IPS-20b (cell line): Measurements from ENCODE around the gene DUSP11.
"Not testable (repeated sequence)": the region's sequence is repeated elsewhere in the genome, so short reads cannot be mapped to it uniquely, and the experiment has no call there.

Experiments used
- H3K27ac ChIP-seq: one replicate; pipeline ENCODE4 v1.5.1; 2013; ENCODE audit warnings: low read length
- H3K27me3 ChIP-seq: 2 replicates; pipeline ENCODE4 v1.6.1; 2013; ENCODE audit warnings: mild to moderate bottlenecking, low read length, inconsistent platforms; ENCODE audit not compliant: insufficient read depth
- H3K36me3 ChIP-seq: 2 replicates; pipeline ENCODE4 v1.6.1; 2013; ENCODE audit warnings: low read depth, mild to moderate bottlenecking, inconsistent platforms, low read length, moderate library complexity; ENCODE audit not compliant: insufficient read depth
- H3K4me1 ChIP-seq: 2 replicates; pipeline ENCODE4 v1.6.1; 2013; ENCODE audit warnings: mild to moderate bottlenecking, control low read depth, inconsistent platforms, low read length, moderate library complexity; ENCODE audit not compliant: insufficient read depth
- H3K4me3 ChIP-seq: 2 replicates; pipeline ENCODE4 v1.5.1; 2013; ENCODE audit warnings: mild to moderate bottlenecking, low read length, inconsistent platforms
- H3K9ac ChIP-seq: 2 replicates; pipeline ENCODE4 v1.6.1; 2013; ENCODE audit warnings: low read depth, mild to moderate bottlenecking, inconsistent platforms, low read length, moderate library complexity
- H3K9me3 ChIP-seq: 2 replicates; pipeline ENCODE4 v1.6.1; 2013; ENCODE audit warnings: mild to moderate bottlenecking, low read depth, low read length, inconsistent platforms; ENCODE audit not compliant: insufficient read depth

DUSP11 gene

DNA sequence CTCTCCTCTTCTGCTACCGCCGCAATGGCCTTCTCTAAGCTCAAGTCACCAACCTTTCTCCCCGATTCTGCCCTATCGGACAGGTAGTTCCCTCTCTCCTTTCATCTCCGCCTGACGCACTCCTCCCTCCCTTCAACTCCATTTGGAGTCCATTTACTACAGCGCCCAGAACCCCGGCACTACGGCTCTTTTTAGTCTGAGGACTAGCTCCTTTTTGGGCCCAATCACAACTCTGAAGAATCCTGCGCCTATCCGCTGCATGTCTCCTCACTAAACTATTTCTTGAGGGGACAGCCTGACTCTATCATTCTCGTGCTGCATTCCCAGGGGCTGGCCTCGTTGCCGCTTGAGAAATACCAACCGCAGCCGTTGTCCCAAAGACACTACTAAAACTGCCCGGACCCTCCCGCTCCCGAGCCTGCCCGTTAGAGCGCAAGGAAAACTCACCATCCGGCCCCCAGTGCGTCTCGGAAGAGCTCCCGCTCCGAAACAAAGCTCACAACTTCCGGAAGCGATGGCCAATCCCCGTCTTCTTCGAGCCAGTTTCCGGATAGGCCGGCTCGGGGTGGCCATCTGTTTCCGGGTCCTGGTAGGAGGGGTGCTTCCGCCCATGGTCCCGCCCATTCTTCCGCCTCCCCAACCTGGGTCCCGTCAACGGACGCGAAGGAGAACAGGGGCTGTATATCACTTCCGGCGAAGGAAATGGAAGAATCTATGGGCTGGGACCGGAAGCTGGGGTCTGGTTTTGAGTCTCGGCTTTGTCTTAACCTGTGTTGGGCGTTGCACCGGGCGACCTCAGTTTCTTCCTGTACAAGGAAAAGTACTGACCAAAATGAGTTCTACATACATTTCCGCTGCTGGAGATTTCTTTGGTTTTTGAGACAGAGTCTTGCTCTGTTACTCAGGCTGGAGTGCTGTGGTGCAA is 42.8 kb downstream of the DUSP11 start, which contains the start of gene TPRKB:
TPRKB (minus strand) TSS at position 491 of the 925 bp plus-strand sequence. CDS start 2,776 bp downstream, outside the sequence.
- Histone ChIP-seq H3K4me3 (peak within 1 kb of the TSS; percentile 91), H3K9me3 (peaks cover 7% of the 10 kb centered on the region; the same call in 1 of the 2 replicates), H3K4me1 (no peaks in the 10 kb centered on the region), H3K27me3 (peaks cover 40% of the 10 kb centered on the region), H3K36me3 (peaks cover 18% of the 10 kb centered on the region), H3K27ac (no peak within 1 kb of the TSS), H3K9ac (peak within 1 kb of the TSS; percentile 84)

DNA sequence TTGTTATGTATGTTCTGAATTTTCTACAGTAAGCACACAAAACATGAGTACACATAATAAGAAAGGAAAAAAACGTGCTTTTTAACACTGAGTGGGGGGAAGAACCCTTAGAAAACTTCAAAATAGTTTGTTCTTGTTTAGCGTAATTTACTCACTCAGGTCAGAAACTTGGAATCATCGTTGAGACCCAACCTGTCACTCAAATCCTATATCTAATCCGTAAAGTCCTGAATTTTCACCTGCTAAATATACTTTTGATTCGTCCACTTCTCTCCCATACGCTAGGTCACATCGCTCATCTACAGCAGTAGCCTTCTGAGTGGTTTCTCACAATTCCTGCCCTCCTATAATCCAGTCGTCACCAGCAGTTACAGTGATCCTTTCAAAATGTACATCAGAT is 43.5 kb downstream of the DUSP11 start:
- Histone ChIP-seq H3K4me3 (peak overlapping the region; percentile 91), H3K27ac (no peak overlapping the region), H3K27me3 (peaks cover 33% of the 10 kb centered on the region), H3K9me3 (peaks cover 7% of the 10 kb centered on the region; the same call in 1 of the 2 replicates), H3K4me1 (no peaks in the 10 kb centered on the region), H3K9ac (peak overlapping the region; percentile 84), H3K36me3 (peaks cover 26% of the 10 kb centered on the region)

DNA sequence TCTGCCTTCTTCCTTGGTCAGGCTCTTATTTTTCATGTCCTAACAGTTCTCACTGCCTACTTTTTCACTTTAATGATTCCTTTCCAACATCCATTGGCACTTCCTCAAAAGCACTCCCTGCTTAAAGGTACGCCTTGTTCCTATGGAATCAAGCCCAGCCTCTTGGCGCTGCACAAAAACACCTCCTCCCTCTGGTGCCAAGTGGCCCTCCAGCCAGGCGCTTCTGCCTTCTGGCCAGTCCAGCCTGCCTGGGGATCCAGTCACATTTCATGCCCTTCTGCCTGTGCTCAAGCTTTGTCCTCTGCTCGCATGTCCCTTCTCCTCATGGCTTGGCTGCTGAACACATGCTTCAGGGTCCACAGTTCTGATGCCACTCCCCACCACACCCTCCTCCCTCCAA is 49.1 kb downstream of the DUSP11 start:
- H3K9ac ChIP-seq = no peak overlapping the region
- H3K36me3 ChIP-seq = peaks cover 49% of the 10 kb centered on the region
- no peak overlapping the region for H3K27ac ChIP-seq
- no peak overlapping the region for H3K4me3 ChIP-seq
- H3K4me1 ChIP-seq = no peaks in the 10 kb centered on the region
- H3K27me3 ChIP-seq = no peaks in the 10 kb centered on the region
- H3K9me3 ChIP-seq = no peaks in the 10 kb centered on the region

DNA sequence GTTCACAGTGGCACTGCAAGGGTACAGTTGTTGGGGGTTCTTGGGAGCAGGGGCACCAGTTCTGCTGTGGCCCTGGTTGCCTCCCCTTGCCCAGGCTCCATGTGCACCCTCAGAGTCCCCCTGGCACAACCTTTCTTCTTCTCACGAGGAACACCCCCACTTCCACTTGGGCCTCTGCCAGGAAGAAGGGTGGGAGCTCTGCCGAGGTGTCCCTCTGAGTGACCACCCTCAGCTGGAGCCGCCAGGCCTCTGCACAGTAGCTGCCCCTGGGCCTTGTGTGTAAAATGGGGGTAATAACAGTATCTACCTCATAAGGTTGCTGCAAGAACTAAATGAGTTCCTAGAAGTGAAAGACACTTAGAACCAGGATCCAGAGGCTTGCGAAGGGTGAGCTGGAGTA is 51.2 kb downstream of the DUSP11 start:
- H3K9ac ChIP-seq = no peak overlapping the region
- no peaks in the 10 kb centered on the region for H3K27me3 ChIP-seq
- H3K4me1 ChIP-seq = no peaks in the 10 kb centered on the region
- peaks cover 46% of the 10 kb centered on the region for H3K36me3 ChIP-seq
- no peaks in the 10 kb centered on the region for H3K9me3 ChIP-seq
- no peak overlapping the region for H3K4me3 ChIP-seq
- no peak overlapping the region for H3K27ac ChIP-seq

DNA sequence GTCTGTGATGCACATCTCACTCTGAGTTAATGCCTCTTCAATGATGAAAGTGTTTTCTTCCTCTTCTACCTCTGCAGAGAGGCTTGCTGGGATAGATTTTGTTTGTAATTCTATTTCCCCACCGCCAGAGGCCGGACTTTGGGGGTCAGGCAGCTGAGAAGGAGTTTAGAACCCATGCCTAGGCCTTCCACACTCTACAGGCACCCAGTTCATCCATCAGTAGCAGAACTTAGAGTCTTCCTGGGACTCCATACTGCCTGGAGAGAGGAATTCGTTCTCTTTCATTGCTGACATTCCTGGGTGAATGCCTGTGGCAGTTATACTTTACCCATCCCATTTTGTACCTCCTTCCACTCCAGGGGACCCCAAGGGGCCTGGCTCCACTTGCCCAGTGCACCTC is 51.9 kb downstream of the DUSP11 start:
- no peaks in the 10 kb centered on the region for H3K27me3 ChIP-seq
- peaks cover 39% of the 10 kb centered on the region for H3K36me3 ChIP-seq
- no peak overlapping the region for H3K4me3 ChIP-seq
- no peak overlapping the region for H3K27ac ChIP-seq
- no peaks in the 10 kb centered on the region for H3K9me3 ChIP-seq
- no peak overlapping the region for H3K9ac ChIP-seq
- H3K4me1 ChIP-seq = no peaks in the 10 kb centered on the region

DNA sequence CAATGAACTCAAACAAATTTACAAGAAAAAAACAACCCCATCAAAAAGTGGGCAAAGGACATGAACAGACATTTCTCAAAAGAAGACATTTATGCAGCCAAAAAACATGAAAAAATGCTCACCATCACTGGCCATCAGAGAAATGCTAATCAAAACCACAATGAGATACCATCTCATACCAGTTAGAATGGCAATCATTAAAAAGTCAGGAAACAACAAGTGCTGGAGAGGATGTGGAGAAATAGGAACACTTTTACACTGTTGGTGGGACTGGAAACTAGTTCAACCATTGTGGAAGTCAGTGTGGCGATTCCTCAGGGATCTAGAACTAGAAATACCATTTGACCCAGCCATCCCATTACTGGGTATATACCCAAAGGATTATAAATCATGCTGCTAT is 53.2 kb downstream of the DUSP11 start:
- H3K36me3 ChIP-seq = peaks cover 26% of the 10 kb centered on the region
- not testable (repeated sequence) for H3K4me1 ChIP-seq, H3K9ac ChIP-seq, H3K27me3 ChIP-seq, H3K27ac ChIP-seq, H3K4me3 ChIP-seq, H3K9me3 ChIP-seq

DNA sequence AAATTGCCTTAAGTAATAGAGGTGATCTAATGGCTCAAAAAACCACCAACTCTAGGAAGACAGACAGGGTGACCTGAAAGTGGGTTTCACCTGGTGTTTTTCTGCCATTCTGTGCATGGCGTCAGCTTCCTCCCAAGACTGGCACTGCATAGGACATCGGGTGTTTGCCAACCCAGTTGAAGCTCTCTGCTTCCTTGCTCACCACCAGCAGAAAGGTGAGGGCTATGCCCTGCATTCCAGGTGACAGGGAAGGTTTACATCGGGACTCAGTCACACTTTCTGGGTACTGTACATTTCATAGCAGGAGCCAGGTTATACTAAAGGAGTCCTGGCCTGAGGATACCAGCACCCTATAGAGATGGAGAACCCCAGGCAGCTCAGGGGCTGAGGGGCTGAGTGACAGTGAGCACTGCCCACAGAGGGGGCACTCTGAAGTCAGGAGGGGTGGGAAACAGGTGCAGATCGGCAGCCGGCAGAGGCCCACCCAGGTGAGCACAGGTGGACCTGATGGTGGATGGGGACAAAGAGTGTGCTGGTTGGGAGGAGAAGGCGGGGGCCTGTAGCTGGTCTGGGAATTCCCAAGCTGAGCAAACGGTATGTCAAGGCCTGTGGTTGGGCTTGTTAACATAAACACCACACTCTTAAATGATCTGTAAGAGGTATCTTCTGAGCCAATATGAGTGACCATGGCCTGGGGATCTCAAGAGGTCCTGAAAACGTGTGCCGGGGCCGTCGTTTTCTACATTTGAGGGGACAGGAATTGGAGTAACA is 60.9 kb downstream of the DUSP11 start:
- no peak overlapping the region for H3K27ac ChIP-seq
- no peak overlapping the region for H3K9ac ChIP-seq
- H3K9me3 ChIP-seq = peaks cover 32% of the 10 kb centered on the region
- no peaks in the 10 kb centered on the region for H3K36me3 ChIP-seq
- no peak overlapping the region for H3K4me3 ChIP-seq
- no peaks in the 10 kb centered on the region for H3K4me1 ChIP-seq
- H3K27me3 ChIP-seq = no peaks in the 10 kb centered on the region

DNA sequence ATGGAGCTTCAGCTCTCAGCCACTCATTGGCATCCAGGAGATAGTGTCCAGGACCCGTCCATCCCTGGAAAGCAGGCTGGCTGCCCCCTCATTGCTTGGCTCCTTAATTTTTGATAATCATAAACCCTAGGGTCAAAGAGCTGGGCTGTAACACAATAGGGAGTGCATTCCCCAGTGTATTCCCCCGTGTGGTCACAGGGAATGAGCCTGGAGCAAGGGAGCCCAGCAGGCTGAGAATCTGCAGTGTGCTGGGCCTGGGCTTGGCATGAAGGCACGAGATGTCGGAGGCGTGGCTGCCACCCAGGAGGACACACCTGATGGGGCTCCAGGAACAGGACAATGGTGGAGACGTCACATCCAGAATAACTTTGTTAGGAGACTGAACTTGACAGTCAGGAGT is 61.5 kb downstream of the DUSP11 start:
- no peak overlapping the region for H3K27ac ChIP-seq

DNA sequence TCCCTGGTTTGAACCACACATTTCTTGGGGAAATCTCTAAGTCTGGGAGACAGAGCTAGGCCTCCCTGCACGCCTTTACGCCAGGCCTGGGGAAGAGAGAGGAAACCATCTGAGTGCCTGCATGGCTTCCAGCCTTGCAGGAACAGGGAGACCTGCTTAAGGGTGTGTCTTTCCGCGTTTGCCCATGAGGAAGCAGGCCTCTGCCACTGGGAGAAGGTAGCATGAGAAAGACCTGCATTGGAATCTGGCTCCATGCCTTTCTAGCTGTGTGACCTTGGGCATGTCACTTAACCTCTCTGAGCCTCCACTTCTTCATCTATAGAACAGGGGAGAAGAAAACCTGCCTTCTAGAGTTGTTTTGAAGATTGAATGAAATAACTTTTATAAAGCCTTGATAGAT is 62.2 kb downstream of the DUSP11 start:
- not testable (repeated sequence) for H3K27me3 ChIP-seq, H3K9ac ChIP-seq, H3K4me1 ChIP-seq, H3K36me3 ChIP-seq, H3K27ac ChIP-seq, H3K4me3 ChIP-seq
- H3K9me3 ChIP-seq = peaks cover 32% of the 10 kb centered on the region

More for the DNA sequence above, 61.5 kb downstream of the DUSP11 start:
- no peak overlapping the region for H3K9ac ChIP-seq
- H3K4me1 ChIP-seq = no peaks in the 10 kb centered on the region
- H3K36me3 ChIP-seq = no peaks in the 10 kb centered on the region
- H3K27me3 ChIP-seq = no peaks in the 10 kb centered on the region
- H3K4me3 ChIP-seq = no peak overlapping the region
- H3K9me3 ChIP-seq = peaks cover 32% of the 10 kb centered on the region

DNA sequence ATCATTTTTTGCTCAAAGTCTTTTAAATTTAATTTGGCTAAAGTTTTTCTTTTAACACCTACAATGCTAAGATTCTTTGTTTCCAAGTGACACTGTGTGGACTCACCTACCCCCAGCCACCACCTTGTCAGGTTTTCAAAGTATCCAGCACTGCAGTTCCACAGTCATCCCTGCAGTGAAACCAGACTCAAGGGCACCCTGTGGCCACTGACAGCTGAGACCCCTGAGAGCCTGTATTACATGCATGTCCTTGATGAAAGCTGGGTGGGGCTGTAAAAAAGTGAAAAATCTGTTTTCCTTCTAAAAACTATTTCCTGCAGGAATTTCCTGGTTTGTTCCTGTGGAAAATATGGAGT is 62.7 kb downstream of the DUSP11 start:
- no peak overlapping the region for H3K27ac ChIP-seq
- no peak overlapping the region for H3K9ac ChIP-seq
- peaks cover 32% of the 10 kb centered on the region for H3K9me3 ChIP-seq
- no peaks in the 10 kb centered on the region for H3K4me1 ChIP-seq
- H3K4me3 ChIP-seq = no peak overlapping the region
- 0 out of 2 replicates have a peak, but pooled peaks cover under 1% of the 10 kb centered on the region for H3K27me3 ChIP-seq
- no peaks in the 10 kb centered on the region for H3K36me3 ChIP-seq

DNA sequence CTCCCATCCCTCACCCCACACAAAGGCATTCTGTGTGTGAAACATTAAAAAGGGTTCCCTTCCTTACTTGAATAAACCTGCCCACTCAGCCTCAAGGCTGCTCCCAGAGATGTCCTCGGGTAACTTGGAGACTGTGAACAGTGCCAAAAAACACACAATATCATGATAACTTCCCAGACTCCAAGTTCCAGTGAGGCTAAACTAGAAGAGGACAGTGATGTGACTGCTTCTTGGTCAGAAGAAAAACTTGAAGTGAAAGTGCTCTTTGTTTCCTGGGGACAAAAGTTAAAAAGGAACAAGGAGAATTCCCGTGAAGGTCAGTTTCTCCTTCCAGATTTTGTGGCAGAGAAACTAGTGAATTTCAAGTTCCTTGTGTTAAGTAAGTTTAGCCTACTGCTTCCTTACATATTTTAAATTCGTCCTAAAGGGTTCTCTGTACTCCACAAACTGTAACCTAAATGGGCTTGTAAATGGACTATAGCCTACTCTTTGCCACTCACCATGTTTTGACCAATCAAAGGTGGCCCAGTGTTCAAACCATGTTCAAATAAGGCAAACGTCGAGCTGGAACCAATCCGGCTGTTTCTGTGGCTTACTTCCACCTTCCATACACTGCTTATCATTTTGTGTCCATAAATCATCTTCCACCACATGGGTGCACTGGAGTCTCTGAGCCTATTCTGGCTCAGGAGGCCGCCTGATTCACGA is 63.2 kb downstream of the DUSP11 start:
- peaks cover 5% of the 10 kb centered on the region for H3K27me3 ChIP-seq
- H3K9ac ChIP-seq = no peak overlapping the region
- no peak overlapping the region for H3K27ac ChIP-seq
- H3K4me1 ChIP-seq = no peaks in the 10 kb centered on the region
- no peaks in the 10 kb centered on the region for H3K36me3 ChIP-seq
- H3K4me3 ChIP-seq = no peak overlapping the region
- peaks cover 32% of the 10 kb centered on the region for H3K9me3 ChIP-seq
